GM21717 (cell line): ENCODE data around the gene SPATA1.
"Not testable (repeated sequence)": the region's sequence is repeated elsewhere in the genome, so short reads cannot be mapped to it uniquely, and the experiment has no call there.

Source experiments
- ATAC-seq: cut with Tn5 transposase; IDR thresholded peaks from one replicate; pipeline ENCODE4 v1.9.1; 2021; ENCODE audit warnings: mild to moderate bottlenecking, moderate library complexity; ENCODE audit not compliant: unreplicated experiment

SPATA1 gene

DNA sequence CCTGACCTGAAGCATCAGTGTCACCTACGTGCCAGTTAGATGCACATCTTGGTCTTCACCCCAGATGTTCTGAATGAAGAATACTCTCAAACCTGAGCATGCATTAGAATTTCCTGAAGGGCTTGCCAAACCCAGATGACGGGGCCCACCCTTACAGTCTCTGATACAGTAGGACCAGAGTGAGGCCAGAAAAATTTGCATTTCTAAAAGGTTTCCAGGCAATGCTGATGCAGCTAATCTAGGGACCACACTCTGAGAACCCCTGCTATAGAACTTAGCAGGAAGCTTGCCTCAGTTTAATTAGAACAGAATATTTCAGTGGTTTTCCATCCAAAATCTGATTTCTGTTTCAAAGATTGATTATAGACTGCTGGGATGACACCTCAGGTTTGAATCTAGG lies 77.9 kb downstream of the SPATA1 start:
- ATAC-seq, result no peak

DNA sequence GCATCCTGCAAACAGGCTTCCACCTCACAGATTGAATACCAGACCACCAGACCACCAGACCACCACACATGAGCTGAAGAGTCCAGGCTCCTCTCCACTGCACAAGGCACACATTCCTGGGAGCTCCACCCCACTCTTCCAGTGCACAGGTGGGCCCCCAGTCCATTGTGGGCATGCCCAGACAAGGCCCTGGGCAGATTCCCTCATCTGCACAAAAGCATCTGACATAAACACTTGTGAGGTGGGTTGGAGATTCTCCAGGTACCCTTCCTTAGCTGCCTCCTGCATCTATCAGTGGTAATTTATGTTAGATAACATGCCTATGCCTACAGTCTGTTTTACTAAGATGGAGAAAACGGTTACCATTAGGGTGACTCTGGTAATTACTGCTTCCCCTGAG lies 79.6 kb downstream of the SPATA1 start:
- no peak for ATAC-seq

DNA sequence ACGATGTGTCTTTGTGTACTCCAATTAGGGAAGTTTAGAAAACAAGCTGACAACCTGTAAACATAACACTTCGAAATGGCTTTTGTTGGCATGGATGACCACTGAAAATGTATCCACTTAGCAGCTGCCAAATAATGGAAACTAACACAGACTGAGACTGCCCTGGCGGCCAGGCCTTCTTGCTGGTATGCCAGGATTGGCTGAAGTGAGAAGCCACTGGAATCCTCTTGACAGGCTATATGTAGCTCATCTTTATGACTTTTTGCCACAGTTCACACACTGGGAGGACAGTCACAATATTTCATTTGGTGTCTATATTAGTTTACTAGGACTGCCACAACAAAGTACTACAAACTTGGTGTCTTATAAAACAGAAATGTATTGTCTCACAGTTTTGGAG lies 80.9 kb downstream of the SPATA1 start:
- ATAC-seq, result no peak

DNA sequence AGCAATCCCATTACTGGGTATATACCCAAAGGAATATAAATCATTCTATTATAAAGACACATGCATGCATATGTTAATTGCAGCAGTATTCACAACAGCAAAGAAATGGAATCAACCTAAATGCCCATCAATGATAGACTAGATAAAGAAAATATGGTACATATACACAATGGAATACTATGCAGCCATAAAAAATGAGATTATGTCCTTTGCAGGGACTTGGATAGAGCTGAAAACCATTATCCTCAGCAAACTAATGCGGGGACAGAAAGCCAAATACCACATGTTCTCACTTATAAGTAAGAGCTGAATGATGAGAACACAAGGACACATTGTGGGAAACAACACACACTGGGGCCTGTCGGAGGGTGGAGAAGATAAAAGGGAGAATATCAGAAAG lies 88.8 kb downstream of the SPATA1 start:
- ATAC-seq, result not testable (repeated sequence)

DNA sequence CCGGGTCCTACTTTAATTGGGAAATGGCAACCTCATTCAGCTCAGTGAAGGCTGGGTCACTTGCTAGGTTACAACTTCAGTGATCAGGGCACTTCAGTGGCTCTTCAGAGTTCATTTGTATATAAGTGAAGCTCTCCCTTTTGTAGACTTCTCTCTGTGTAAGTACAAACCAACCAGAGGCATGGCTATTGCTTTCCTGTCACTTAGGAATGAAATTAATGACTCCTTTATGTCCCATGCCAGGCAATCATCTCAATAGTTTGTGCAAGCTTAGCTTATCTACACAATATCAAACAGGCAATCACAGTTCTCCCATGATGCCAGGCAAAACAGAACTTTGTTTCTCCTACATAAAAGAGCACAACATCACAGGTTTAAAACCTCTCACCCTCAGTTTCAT lies 90.8 kb downstream of the SPATA1 start:
- no peak for ATAC-seq

DNA sequence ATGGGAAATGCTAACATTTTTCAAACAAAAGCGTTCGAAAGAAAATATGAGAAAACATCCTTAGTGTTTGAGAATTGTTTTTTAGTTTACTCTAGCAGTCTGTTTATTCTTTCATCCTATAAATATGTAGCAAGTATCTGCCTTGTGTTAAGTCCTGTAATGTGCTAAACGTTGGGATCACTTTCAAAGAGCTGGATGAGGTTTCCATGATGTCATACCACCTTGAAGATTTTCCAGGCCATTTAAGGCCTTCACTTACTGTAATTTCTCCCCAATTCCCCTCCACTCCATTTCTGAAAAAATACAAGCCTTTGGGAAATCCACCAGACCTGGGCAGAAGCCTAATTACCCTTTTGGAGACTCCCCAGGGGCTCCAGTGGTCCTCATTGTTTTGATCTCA lies 92.2 kb downstream of the SPATA1 start:
- ATAC-seq, result peak; percentile 2

DNA sequence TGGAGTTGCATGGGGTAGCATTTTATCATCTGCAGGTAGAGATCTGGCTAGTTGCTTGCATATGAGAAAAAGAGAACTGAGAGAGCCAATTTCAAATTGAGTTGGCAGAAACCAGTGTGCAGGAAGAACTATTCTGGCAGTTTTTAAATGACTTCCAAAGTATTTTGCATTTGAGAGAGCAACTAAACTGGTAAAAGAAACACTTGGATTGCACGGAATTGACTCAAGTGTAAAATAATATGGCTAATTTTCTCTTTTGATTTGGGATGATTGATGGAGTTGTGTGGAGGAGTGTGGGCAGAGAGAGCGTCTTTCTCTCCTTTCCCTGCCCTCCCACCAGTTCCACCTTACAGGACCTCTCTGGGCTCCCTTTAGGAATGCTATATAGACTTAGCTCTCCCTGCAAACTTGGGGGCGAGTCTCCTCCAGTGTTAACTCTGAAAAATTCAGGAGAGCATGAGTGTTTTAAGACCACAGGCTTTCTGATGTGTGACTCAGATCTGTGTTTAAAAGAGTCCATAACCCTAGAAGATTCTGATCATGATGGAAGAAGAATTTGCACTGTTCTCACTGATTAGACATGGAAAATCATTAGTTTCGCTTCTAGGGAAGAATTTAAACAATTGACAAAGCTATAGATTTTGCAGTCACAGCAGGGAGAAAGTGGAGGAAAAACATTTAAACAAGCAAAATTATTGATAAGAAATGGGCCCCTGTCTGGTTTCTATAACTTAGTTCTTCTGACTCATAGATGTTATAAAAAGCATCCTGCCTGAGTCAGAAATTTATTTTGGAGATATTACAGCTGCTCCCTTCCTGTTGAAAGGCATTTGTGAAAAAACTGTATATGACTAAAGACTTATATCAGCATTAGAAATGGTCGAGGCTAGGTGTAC lies 92.9 kb downstream of the SPATA1 start:
- ATAC-seq, result peak; percentile 71

DNA sequence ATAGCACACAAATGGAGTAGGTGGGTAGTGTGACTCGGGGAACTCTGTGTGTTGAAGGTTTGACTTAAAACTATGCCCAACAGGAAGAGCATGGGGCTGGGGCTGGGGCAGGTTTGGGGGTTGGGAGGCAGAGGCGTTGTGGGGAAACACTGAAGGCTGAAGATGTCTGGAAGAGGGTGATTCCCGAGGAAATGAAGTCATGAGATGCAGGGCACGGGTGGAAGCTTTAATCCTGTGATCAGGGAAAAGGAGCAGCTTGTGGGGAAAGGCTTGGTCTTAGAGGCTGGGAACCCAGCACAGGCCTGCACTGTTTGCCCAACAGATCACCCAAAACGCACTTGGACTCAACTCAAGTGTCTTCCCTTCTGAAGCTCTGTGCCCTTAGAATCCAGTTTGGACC lies 94.6 kb downstream of the SPATA1 start:
- ATAC-seq, result no peak

DNA sequence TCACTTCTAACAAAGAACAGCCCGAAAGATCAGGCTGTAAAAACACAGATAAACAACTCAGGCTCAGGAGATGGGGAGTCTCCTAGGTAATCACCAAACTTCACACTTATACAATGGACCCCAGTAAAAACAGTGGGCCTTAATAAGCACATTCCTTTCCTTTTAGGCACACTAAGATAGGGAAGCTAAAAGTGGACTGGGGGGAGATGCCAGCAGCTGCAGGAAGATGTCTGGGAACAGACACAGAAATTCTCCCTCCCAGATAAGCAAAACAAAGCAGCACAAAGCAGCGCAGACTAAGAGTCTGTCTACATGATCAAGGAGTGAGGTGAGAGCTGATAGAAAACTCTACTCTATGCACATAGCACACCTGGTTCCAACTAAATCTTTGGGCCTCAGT lies 97.0 kb downstream of the SPATA1 start:
- ATAC-seq, result no peak

DNA sequence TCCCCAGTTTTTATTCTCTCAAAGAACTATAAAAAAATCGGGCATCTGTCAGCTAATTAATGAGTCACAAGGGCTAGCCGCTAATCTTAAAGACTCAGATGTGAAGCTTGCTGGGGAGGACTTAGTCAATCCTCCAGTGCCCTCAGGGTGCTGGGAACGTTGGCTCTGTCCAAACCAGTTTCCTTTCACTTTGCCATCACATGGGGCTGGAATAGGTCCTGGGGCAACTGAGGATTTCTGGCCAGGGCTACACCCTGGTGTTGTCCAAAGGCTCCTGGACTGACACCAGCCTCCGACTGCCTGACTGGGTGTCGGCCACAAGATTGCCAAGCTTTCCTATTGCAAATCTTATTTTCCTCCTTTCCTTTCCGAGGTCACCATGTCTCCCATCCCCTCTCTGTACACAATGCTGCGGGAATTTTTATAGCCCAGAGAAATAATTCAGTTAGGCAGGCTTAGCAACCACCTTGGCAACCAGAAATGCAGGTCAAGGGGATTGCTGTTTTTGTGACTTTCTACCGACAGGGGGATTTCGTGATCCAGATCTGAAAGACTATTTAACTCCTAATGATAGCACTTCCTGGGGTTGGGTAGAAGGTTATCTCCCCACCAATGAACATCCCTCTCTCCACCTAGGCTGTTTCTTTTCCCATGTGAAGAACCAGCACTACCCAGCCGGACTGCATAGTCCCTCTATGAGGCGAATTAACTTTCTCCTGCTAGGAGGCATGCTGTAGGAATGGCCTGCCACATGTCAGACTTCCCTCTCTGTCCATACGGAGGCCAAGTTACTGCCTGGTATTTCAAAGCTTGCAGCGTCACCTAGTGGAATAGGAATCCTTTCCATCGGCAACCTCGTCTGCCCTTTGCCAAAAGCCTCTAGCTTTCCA lies 98.0 kb downstream of the SPATA1 start:
- ATAC-seq, result no peak

DNA sequence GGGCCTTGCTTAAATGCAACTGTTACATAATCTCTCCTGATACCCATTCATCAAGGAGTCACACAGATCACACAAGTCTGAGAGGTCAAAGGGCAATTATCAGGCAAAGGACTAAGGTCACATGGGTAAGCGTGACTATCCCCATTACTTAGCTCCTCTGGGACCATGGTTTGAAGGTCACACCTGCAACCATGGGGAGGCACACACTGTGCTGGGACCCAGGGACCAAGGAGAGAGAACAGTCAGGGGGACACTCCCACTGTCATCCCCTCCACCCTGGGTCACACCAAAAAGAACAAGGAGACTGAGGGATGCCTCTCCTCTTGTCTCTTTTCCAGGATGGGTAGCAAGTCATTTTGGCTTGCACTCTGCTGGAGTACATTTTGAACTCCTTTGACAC lies 99.0 kb downstream of the SPATA1 start:
- ATAC-seq, result no peak

DNA sequence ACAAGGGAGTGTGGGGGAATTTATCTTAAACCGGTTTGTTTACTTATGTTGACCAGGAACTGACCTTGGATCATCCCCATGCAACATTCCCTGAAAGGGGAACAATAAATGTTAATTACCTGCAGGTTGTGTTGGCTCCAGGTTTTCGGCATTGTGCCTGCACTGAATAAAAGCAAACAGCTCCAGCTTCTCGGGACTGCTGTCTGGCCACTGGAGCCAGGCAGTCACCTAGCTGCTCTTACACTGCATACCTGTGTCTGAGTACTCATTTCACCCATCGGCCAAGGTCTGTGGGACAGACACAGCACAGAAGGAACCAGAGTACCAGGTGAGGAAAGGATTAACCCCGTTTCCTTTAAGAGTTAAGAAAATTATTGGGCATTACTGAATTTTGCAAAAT lies 100.8 kb downstream of the SPATA1 start:
- ATAC-seq, result no peak

DNA sequence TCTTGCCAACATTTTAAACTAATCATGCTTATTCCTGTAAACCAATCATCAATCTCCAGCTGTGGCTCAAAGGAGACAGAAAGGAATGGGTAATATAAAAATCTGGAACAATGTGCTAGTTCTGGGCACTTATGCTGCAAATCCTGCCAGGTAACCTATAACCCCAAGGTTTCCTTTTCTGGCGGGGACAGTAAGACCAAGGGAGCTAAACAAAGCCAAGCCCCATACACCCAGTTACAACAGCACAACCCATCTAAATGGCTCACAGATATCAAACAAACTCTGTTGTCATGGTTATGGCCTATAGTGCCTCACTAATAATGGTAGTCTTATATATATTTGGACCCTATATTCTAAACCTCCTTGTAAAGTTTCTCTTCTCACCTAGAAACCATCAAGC lies 104.9 kb downstream of the SPATA1 start:
- ATAC-seq, result no peak

DNA sequence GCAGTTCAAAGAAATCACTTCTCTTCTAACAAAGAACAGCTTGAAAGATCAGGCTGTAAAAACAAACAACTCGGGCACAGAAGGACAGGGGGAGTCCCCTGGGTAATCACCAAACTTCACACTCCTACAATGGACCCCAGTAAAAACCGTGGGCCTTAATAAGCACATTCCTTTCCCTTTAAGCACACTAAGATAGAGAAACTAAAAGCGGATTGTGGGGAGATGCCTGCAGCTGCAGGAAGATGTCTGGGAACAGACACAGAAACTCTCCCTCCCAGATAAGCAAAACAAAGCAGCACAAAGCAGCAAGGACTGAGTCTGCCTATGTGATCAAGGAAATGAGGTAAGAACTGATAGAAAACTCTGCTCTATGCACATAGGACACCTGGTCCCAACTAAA lies 105.6 kb downstream of the SPATA1 start:
- no peak for ATAC-seq

DNA sequence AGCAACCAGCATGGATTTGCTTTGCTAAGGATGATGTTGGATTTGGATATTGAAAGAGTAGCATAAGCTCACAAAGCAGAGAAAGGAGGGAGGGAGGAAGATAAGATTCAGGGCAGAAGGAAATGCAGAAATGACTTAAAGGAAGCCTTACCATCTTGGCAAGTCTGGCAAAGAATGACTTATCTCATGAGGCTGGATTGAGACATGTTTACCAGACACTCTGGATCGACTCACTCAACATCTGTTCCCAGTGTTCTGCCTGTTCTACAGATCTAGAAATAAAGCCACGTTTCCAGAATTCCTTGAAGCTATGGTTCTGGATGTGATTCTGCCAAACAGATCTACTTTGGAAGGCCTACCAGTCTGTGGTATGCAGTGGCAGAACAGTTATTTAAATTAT lies 106.8 kb downstream of the SPATA1 start:
- ATAC-seq, result no peak

DNA sequence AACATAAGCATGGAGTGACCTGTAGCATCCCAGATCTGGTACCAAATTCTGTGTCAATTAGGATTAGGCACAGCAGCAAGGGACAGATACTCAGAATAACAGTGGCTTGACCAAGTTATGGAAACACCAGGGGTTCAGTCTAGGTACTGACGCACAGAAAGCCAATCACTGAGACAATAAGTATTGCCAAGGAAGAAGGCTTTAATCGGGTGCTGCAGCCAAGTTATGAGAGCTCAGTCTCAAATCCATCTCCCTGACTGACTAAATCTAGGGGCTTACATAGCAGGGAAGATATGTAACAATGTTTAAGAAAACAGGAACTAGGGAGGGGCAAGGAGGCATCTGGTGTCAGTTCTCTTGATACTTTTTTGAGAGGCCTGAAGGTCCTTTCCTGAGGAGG lies 107.7 kb downstream of the SPATA1 start:
- ATAC-seq, result no peak

DNA sequence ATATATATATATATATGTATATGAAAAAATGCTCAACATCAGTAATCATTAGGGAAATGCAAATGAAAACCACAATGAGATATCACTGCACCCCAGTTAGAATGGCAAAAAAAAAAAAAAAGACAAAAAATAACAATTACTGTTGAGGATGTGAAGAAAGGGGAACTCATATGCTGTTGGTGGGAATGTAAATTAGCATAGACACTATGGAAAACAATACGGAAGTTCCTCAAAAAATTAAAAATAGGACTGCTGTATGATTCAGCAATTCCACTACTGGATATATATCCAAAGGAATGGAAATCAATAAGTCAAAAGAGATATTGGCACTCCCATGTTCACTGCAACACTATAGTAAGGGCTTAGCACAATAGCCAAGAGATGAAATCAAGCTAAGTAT lies 109.6 kb downstream of the SPATA1 start:
- no peak for ATAC-seq
